SU-DHL-6 (cell line): ENCODE results near the gene KCNK15.

Source experiments
- CTCF ChIP-seq: fragments of 200-600 bp; sonication (generic); IDR thresholded peaks from one replicate; pipeline ENCODE4 v1.5.1; 2017; ENCODE audit warnings: antibody characterized with exemption, mild to moderate bottlenecking, low read length, moderate library complexity; ENCODE audit not compliant: insufficient read depth, poor library complexity, severe bottlenecking
- EZH2phosphoT487 ChIP-seq: fragments of 200-600 bp; sonication (generic), shearing (Covaris generic); conservative IDR thresholded peaks from 2 replicates; pipeline ENCODE4 v1.6.1; 2018; ENCODE audit warnings: mild to moderate bottlenecking, antibody characterized with exemption, low read length, moderate library complexity, mixed read lengths

- TF ChIP-seq CTCF: no peak
- no peak for TF ChIP-seq EZH2phosphoT487
Observed at GRCh38 chr20:44792796-44793195, 47.1 kb downstream of the KCNK15 start.
